CD4-positive, alpha-beta T cell (primary cell): ENCODE results near the gene DKKL1. TPM values are rescaled to one million over a fixed set of nuclear protein-coding genes. Genes with fewer than 3 reads are reported as not detected.
A peak's percentile ranks its signal among the peaks of the same experiment; 100 is the strongest.

Experiments used
- ATAC-seq: fragments of 200-7000 bp; cut with Tn5 transposase; one replicate; pipeline ENCODE4 v1.10.0; 2022; ENCODE audit warnings: mild to moderate bottlenecking; ENCODE audit not compliant: poor library complexity
- CTCF ChIA-PET: fragments of 350-600 bp; sonication (Branson Sonifier 250); formaldehyde crosslinking; loops from one replicate; lab custom pipeline; 2021; ENCODE audit warnings: antibody characterized with exemption, inconsistent platforms; lab: Charles Lee
- POLR2A ChIA-PET: fragments of 350-600 bp; sonication (Branson Sonifier 250); formaldehyde crosslinking; loops from one replicate; lab custom pipeline; 2021; ENCODE audit warnings: antibody characterized with exemption, inconsistent platforms; lab: Charles Lee
- DNase-seq, 14 experiments: peaks; one replicate each; pipeline ENCODE4 v3.0.0-alpha.2; 2013 to 2020; ENCODE audit warnings: mixed read lengths in 2 of 14
- H3K27ac ChIP-seq, 2 donors: one replicate each; pipeline versions ENCODE4 v1.5.1 to v1.7.0; 2013; ENCODE audit warnings: low read length in 2 of 2, low read depth in 1 of 2, mild to moderate bottlenecking in 1 of 2
- H3K27me3 ChIP-seq, 2 experiments: 1 replicate in 1 of 2; 2 replicates in 1 of 2; pipeline versions ENCODE4 v1.6.1 to v1.7.0; 2013; ENCODE audit warnings: low read length in 2 of 2, control low read depth in 1 of 2, mild to moderate bottlenecking in 1 of 2, moderate library complexity in 1 of 2; ENCODE audit not compliant: insufficient read depth in 2 of 2, control insufficient read depth in 1 of 2
- H3K36me3 ChIP-seq: one replicate; pipeline ENCODE4 v1.6.1; 2013; ENCODE audit warnings: low read length, control low read depth; ENCODE audit not compliant: insufficient read depth
- H3K4me1 ChIP-seq: one replicate; pipeline ENCODE4 v1.6.1; 2013; ENCODE audit warnings: low read length, control low read depth; ENCODE audit not compliant: insufficient read depth
- H3K4me3 ChIP-seq: one replicate; pipeline ENCODE4 v1.5.1; 2013; ENCODE audit warnings: mild to moderate bottlenecking, low read length, moderate library complexity
- H3K9me3 ChIP-seq, 2 experiments: 1 replicate in 1 of 2; 2 replicates in 1 of 2; pipeline versions ENCODE4 v1.6.1 to v1.7.0; 2013; ENCODE audit warnings: low read length in 2 of 2, mild to moderate bottlenecking in 2 of 2, control low read depth in 1 of 2, moderate library complexity in 1 of 2; ENCODE audit not compliant: control insufficient read depth in 1 of 2, insufficient read depth in 1 of 2
- H3K27ac Mint-ChIP-seq: one replicate; pipeline ENCODE4 v1.8.0; 2020; ENCODE audit warnings: mixed read lengths
- H3K27me3 Mint-ChIP-seq: one replicate; pipeline ENCODE4 v1.8.0; 2021; ENCODE audit warnings: mixed read lengths
- H3K36me3 Mint-ChIP-seq: one replicate; pipeline ENCODE4 v1.8.0; 2021; ENCODE audit warnings: low read depth, mixed read lengths
- H3K4me1 Mint-ChIP-seq: one replicate; pipeline ENCODE4 v1.8.0; 2021; ENCODE audit warnings: low read depth, mixed read lengths
- H3K4me3 Mint-ChIP-seq: one replicate; pipeline ENCODE4 v1.8.0; 2020; ENCODE audit warnings: mild to moderate bottlenecking, mixed read lengths
- H3K9me3 Mint-ChIP-seq: one replicate; pipeline ENCODE4 v1.8.0; 2020; ENCODE audit warnings: mixed read lengths
- CTCF ChIP-seq: fragments of 200-600 bp; IDR thresholded peaks from one replicate; pipeline ENCODE4 v1.8.0; 2022; ENCODE audit warnings: antibody characterized with exemption, mild to moderate bottlenecking
- intact Hi-C, 2 experiments: fragments of 100-400 bp; cut with DNase I in 1 of 2; cut with micrococcal nuclease in 1 of 2; formaldehyde crosslinking; loops; one replicate each; pipeline versions ENCODE4 v1.15.1 to v1.9.0; 2023 to 2025; cut with DNase I, micrococcal nuclease
- total RNA-seq, 174 experiments: library from RNA in 2 of 174; stranded (reverse) in 2 of 174; gene quantifications; one replicate each; pipeline ENCODE4 v1.2.3 and lab custom pipeline; 2021 to 2026

Gene DKKL1
- total RNA-seq, 2 experiments from 2014 or later: not detected

- ATAC-seq: no peak
- H3K4me3 ChIP-seq: no peak overlapping the region
- no peak for DNase-seq
- no peak overlapping the region for H3K27ac ChIP-seq
- intact Hi-C loops: no loop called here
- H3K27me3 ChIP-seq: peaks cover 49 to 61% of the 10 kb centered on the region in 2 experiments
- peaks cover 0 to 12% of the 10 kb centered on the region in 2 experiments for H3K9me3 ChIP-seq
- H3K9me3 Mint-ChIP-seq: no peaks in the 10 kb centered on the region
- H3K36me3 Mint-ChIP-seq: no peaks in the 10 kb centered on the region
- no peak for TF ChIP-seq CTCF
- H3K4me1 ChIP-seq: peaks cover 33% of the 10 kb centered on the region
- H3K4me1 Mint-ChIP-seq: peaks cover 45% of the 10 kb centered on the region
- no peaks in the 10 kb centered on the region for H3K36me3 ChIP-seq
- ChIA-PET POLR2A (interaction anchor here (4.2 kb wide), 1 partner anchor 9 kb away, joined by 20 read pairs; no protein-coding TSS in a partner anchor), CTCF (interaction anchor here (1.9 kb wide), 1 partner anchor 27 kb away, joined by 4 read pairs; no protein-coding TSS in a partner anchor)
- no peak overlapping the region for H3K27ac Mint-ChIP-seq
- H3K4me3 Mint-ChIP-seq: no peak overlapping the region
- H3K27me3 Mint-ChIP-seq: peaks cover 60% of the 10 kb centered on the region
Observed at GRCh38 chr19:49419173-49419572, 55.5 kb downstream of the DKKL1 start.

- H3K27me3 ChIP-seq: peaks cover 56 to 71% of the 10 kb centered on the region in 2 experiments
- H3K4me3 ChIP-seq: no peak overlapping the region
- Mint-ChIP-seq H3K9me3 (no peaks in the 10 kb centered on the region), H3K4me3 (no peak overlapping the region), H3K27ac (no peak overlapping the region), H3K36me3 (no peaks in the 10 kb centered on the region), H3K27me3 (peaks cover 68% of the 10 kb centered on the region), H3K4me1 (peaks cover 47% of the 10 kb centered on the region)
- POLR2A ChIA-PET: interaction anchor here (1.3 to 4.2 kb wide), 2 partner anchors 10 to 14 kb away, joined by 3 to 20 read pairs; no protein-coding TSS in a partner anchor
- H3K27ac ChIP-seq: no peak overlapping the region
- intact Hi-C loops: no loop called here
- H3K36me3 ChIP-seq: no peaks in the 10 kb centered on the region
- ATAC-seq (no peak), DNase-seq (no peak)
- H3K4me1 ChIP-seq: peaks cover 39% of the 10 kb centered on the region
- CTCF ChIA-PET: interaction anchor here (1.7 to 1.9 kb wide), 2 partner anchors 28 to 50 kb away, joined by 4 to 5 read pairs; no protein-coding TSS in a partner anchor
- H3K9me3 ChIP-seq: peaks cover 0 to 12% of the 10 kb centered on the region in 2 experiments
- no peak for TF ChIP-seq CTCF
Observed at GRCh38 chr19:49420227-49420626, 56.5 kb downstream of the DKKL1 start.

- Mint-ChIP-seq H3K36me3 (no peaks in the 10 kb centered on the region), H3K27me3 (peaks cover 79% of the 10 kb centered on the region), H3K4me3 (peak overlapping the region; percentile 79), H3K27ac (no peak overlapping the region), H3K4me1 (peaks cover 53% of the 10 kb centered on the region), H3K9me3 (no peaks in the 10 kb centered on the region)
- ChIA-PET CTCF (interaction anchor here (0.5 to 1.9 kb wide), 5 partner anchors 29 to 295 kb away, joined by 3 to 5 read pairs (median 4); no protein-coding TSS in a partner anchor), POLR2A (interaction anchor here (1.3 to 4.2 kb wide), 2 partner anchors 11 to 13 kb away, joined by 3 to 20 read pairs; no protein-coding TSS in a partner anchor)
- peak; percentile 45 for ATAC-seq
- H3K36me3 ChIP-seq: no peaks in the 10 kb centered on the region
- H3K27me3 ChIP-seq: peaks cover 65 to 82% of the 10 kb centered on the region in 2 experiments
- no peak for TF ChIP-seq CTCF
- no peak overlapping the region for H3K4me3 ChIP-seq
- peaks cover 0 to 17% of the 10 kb centered on the region in 2 experiments for H3K9me3 ChIP-seq
- intact Hi-C loops: loop anchor here in 1 of 2 experiments (1.0 kb wide), 1 partner anchor 29 kb away; no protein-coding TSS in a partner anchor
- DNase-seq: peak in 5 of 14 experiments; percentile 31 to 64 (median 57)
- H3K4me1 ChIP-seq: peaks cover 45% of the 10 kb centered on the region
- H3K27ac ChIP-seq: no peak overlapping the region
Observed at GRCh38 chr19:49421039-49421877, 57.6 kb downstream of the DKKL1 start.
